ENCODE measurements around the gene TNNI2.

DNA sequence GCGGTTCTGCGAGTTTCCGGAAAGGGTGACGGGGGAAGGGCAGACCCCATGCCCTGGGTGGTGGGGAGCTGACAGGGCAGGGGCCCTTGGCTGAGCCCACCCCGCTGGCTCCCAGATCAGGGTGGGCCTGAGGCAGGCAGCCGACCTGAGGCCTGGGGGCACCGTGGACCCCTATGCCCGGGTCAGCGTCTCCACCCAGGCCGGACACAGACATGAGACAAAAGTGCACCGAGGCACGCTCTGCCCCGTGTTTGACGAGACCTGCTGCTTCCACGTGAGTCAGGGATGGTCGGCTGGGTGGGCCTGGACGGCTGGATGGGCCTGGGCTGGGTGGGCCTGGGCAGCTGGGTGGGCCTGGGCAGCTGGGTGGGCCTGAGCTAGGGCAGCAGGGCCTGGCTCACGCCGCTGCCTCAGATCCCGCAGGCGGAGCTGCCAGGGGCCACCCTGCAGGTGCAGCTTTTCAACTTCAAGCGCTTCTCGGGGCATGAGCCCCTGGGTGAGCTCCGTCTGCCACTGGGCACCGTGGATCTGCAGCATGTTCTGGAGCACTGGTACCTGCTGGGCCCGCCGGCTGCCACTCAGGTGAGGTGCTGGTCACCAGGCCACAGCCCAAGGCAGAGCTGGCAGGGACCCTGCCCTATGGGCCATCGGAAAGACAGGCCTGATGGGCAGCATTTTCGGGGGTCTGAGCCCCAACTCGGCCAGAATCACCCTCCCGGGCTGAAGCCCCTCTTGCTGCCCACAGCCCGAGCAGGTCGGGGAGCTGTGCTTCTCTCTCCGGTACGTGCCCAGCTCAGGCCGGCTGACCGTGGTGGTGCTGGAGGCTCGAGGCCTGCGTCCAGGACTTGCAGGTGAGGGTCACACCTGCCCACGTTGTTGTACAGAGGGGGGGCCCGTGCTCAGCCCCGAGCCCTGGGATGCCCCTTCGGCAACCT is 2.5 kb upstream of the TNNI2 start:
- TF ChIP-seq, protein P1, sequence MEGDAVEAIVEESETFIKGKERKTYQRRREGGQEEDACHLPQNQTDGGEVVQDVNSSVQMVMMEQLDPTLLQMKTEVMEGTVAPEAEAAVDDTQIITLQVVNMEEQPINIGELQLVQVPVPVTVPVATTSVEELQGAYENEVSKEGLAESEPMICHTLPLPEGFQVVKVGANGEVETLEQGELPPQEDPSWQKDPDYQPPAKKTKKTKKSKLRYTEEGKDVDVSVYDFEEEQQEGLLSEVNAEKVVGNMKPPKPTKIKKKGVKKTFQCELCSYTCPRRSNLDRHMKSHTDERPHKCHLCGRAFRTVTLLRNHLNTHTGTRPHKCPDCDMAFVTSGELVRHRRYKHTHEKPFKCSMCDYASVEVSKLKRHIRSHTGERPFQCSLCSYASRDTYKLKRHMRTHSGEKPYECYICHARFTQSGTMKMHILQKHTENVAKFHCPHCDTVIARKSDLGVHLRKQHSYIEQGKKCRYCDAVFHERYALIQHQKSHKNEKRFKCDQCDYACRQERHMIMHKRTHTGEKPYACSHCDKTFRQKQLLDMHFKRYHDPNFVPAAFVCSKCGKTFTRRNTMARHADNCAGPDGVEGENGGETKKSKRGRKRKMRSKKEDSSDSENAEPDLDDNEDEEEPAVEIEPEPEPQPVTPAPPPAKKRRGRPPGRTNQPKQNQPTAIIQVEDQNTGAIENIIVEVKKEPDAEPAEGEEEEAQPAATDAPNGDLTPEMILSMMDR (IDR thresholded peaks at IDR 0.05): no peak
- TF ChIP-seq EZH2 (IDR thresholded peaks at IDR 0.05; ENCODE audit: borderline replicate concordance, insufficient read depth, low read depth, low read length, poor library complexity, severe bottlenecking): no peak
